GM19193 (cell line): ENCODE results near the gene MBP.

ENCODE experiments used
- POLR2A ChIP-seq: IDR thresholded peaks from 4 replicates; pipeline ENCODE4 v1.6.1; 2011; ENCODE audit not compliant: insufficient read depth, insufficient read length; ENCODE audit errors: extremely low read depth

MBP gene

GRCh38 chr18:77103187-77103850 lies 29.3 kb downstream of the MBP start:
- TF ChIP-seq POLR2A = no peak

DNA sequence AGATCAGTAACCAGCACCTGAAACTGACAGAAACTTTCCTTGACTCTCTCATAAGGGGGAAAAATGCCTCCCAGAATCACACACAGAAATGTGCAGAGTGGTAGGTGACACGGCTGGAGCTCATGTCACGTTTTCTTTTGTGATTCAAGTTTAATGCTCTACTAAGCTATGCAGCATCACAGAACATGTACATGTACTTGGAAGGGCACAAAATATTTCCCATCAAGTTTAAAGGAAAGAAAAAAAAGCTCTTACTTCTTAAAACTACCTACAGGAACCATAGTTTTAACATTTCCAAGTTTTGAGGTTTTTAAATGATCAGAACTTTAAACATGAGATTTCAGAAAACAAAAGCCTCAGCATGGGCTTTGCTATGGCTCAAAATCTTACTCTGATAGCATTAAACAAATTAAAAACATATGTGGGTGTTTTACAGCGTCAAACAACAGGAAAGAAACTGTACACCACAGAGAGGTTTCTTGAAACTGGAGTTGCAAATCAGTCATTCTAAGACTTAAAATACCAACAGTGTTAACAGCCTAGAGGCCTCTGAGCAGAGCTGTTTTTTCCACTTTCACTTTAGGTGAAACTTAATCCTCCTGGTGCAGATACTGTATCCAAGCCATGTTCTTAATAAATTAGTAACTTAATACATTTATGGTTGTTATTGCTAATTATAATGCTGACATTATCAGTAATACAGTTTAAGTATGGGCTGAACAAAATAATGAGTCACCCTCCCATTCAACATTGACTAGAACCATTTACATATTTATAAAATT lies 30.1 kb downstream of the MBP start:
- no peak for TF ChIP-seq POLR2A

GRCh38 chr18:77101410-77102258 lies 30.9 kb downstream of the MBP start:
- TF ChIP-seq POLR2A = peak; percentile 35

DNA sequence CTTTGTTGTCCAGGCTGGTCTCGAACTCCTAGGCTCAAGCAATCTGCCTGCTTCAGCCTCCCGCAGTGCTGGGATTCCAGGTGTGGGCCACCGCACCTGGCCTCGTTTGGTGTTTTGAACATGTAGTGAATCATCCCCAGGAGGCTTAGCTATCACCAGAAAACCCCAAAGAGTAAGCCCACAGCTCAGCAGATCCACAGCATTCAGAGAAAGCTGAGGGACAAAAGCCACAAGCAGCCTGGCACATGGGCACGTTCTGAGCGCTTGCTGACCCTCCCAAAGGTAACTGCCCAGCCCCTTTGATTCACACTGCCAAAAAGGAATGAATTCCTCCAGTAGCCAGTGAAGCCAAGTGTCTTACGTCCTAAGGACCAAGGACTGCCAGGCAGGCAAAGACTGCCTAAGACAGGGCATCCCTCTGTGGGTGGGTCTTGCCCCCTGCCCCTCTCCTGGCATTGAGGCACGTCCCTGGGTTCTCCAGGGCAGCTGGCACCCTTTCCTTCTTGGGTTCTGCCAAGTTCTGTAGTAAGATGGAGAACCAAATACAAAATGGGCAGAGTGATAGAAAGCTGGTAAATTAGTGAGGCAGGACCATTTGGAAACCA lies 31.7 kb downstream of the MBP start:
- no peak for TF ChIP-seq POLR2A

DNA sequence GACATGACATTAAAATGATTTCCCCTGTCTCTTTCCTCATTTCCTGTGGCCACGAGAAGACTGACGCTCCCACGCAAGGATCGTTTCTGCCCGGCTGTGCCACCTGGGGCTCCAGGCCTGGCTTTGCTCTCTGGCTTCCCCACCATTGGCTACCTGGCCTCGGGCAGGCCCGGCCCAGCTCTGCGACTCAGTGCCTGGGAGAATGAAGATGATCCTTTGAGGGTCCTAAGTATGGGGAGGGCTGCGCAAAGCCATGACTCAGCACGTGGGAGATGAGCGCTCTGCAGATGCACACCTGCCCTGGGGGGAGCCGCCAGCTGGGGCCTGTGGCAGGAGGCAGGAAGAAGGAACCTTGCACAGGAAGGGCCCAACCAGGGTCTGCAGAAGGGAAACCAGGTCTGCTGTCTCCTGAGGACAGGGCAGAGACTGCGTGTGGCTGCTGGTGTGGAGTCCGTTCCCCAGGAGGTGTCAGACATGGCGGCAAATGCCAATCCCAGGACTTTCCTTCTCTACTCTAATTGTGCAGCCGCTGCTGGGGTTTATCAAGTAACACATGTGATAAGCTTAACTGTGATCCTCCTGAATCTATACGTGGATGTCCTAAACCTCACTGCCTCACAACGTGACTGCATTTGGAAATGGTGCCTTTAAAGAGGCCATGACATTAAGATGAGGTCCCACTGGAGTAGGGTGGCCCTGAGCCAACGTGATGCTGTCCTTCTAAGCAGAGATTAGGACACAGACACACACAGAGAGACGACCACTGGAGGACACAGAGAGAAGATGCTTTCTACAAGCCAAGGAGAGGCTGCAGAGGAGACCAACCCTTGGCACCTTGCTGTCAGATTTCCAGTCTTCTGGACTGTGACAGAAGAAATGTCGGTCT lies 32.9 kb downstream of the MBP start:
- no peak for TF ChIP-seq POLR2A

- no peak for TF ChIP-seq POLR2A
Observed at GRCh38 chr18:77098538-77099174, 33.9 kb downstream of the MBP start.

DNA sequence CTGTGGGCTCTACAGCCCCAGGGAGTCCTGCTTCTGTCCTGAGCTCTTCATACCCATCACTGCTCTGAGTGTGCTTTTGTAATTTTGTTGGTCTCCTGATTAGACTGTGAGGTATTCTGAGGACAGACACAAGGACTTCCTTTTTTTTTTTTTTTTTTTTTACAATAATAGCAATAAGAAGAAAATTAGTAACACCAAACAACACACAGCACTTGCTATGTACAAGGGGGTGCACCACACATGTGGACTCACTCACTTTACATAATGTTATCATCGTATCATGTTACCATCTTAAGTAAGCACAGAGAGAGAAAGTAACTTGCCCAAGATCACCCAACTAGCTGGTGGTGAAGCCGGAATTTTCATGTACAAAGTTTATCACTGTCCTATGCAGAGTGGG lies 34.6 kb downstream of the MBP start:
- no peak for TF ChIP-seq POLR2A

DNA sequence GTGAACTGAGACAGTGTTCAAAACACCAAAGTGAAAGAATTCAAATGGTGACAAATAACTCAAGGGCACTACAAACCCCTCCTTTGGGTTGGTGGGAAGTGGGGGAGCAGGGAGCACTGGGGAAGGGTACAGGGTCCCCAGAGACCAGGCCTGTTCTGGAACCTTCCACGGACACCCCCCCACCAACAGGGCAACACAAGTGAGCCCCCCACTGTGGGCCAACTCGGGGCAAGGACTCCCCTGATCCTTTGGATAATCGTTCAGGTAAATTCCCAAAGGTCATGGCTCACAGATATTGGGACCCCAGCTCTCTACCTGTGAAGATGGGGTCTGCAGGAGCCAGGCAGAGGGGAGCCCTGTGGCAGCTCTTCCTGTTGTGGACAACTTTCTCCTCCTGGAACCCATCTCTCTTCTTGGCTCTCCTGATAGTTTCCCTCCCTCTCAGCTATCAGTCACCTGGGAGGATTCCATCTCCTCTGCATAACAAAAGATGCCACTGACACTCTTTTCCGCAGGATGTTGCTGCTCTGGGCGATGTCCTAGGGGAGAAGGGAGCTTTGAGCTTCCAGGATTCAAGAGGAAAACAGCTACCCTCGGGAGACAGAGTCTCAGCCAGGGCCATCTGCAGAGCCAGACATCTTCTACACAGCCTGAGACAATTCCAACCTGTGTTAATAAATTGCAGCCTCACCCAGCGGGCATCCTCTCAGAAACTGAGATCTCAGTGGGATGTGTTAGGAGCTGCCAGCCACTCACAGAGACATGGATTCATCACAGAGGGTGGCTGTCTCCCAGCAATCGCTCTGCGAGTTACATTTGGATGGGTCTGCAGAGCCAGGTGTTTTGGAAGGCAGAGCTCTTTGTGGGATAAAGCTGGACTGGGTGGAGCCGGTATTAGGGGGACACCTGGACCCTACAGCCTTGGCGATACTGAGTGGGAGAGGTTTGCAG lies 35.4 kb downstream of the MBP start:
- no peak for TF ChIP-seq POLR2A

GRCh38 chr18:77095391-77096371 lies 36.9 kb downstream of the MBP start:
- no peak for TF ChIP-seq POLR2A

DNA sequence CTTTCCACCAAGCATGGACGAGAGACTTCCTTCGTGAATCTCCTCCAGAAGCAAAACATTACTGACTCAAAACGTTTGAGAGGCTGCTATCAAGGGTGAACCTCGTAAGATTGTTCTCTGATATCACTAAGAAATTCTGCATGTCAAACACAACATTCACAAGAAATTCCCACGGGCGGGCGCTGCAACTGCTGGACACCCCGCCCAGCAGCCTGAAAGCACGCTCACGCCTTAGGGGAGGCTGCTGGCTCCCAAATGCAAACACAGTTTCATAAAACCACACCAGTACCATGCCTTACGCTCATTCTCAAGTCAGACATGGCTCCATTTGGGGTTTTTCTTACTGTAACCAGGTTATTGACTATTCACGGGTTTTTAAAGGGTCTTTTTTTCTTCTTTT lies 39.0 kb downstream of the MBP start:
- no peak for TF ChIP-seq POLR2A

GRCh38 chr18:77093067-77093430 lies 39.5 kb downstream of the MBP start:
- TF ChIP-seq POLR2A = no peak

GRCh38 chr18:77092104-77093066 lies 40.2 kb downstream of the MBP start:
- no peak for TF ChIP-seq POLR2A
